Measurements from ENCODE around the gene RABL6.

GRCh38 chr9:136890661-136891060 lies 82.9 kb downstream of the RABL6 start:
- TF ChIP-seq POLR2A (IDR thresholded peaks at IDR 0.05; ENCODE audit: low read length), result no peak
- no peak for TF ChIP-seq GATA1 (IDR thresholded peaks at IDR 0.05; ENCODE audit: low read depth, low read length)

Data from erythroblast (primary cell).